Mononuclear cell (primary cell): Measurements from ENCODE around the gene KPNA6. TPM values are rescaled to one million over a fixed set of nuclear protein-coding genes. Genes with fewer than 3 reads are reported as not detected.

ENCODE experiments used
- total RNA-seq: library from RNA; depleted of rRNA; stranded (reverse); fragments of >200 nt; gene quantifications from one replicate; pipeline ENCODE4 v1.2.3, GENCODE V29; 2012

KPNA6 gene
- total RNA-seq, 1 donor: 46.9 TPM

Other genes starting within 250 kb of the KPNA6 start
- 729 TPM for gene PTP4A2, start 169.7 kb upstream of the KPNA6 start, total RNA-seq
- gene KHDRBS1, start 94.2 kb upstream of the KPNA6 start, total RNA-seq: 54.7 TPM
- gene TMEM39B, start 35.1 kb upstream of the KPNA6 start, total RNA-seq: 2.9 TPM
- gene TXLNA, start 71.6 kb downstream of the KPNA6 start, total RNA-seq: 10.5 TPM
- gene CCDC28B, start 92.5 kb downstream of the KPNA6 start, total RNA-seq: 3.7 TPM
- gene IQCC, start 97.6 kb downstream of the KPNA6 start, total RNA-seq: 0.52 TPM
- not detected for gene DCDC2B, start 101.0 kb downstream of the KPNA6 start, total RNA-seq
- 6.6 TPM for gene TMEM234, start 114.3 kb downstream of the KPNA6 start, total RNA-seq
- gene EIF3I, start 114.4 kb downstream of the KPNA6 start, total RNA-seq: 122 TPM
- gene FAM167B, start 139.2 kb downstream of the KPNA6 start, total RNA-seq: not detected
- gene LCK, start 143.2 kb downstream of the KPNA6 start, total RNA-seq: 112 TPM
- gene HDAC1, start 184.0 kb downstream of the KPNA6 start, total RNA-seq: 58.8 TPM
- gene MARCKSL1, start 228.2 kb downstream of the KPNA6 start, total RNA-seq: 39.9 TPM